Prostate gland (tissue), 2 donors: Measurements from ENCODE around the gene ETV6. TPM values are rescaled to one million over a fixed set of nuclear protein-coding genes. Genes with fewer than 3 reads are reported as not detected.

Experiments
- DNase-seq: peaks from one replicate; pipeline ENCODE4 v3.0.0-alpha.2; 2019; ENCODE audit warnings: low spot score
- H3K27ac ChIP-seq, 2 donors: fragments of 200-600 bp; sonication (generic); 2 replicates each; pipeline ENCODE4 v1.5.1; 2017 to 2019
- H3K27me3 ChIP-seq: fragments of 200-600 bp; sonication (generic); replicated peaks from 2 replicates; pipeline ENCODE4 v1.5.1; 2019; ENCODE audit not compliant: insufficient read depth
- H3K36me3 ChIP-seq, 2 donors: fragments of 200-600 bp; sonication (generic); 1 replicate in 1 of 2; 2 replicates in 1 of 2; pipeline versions ENCODE4 v1.5.1 to v1.8.1; 2017 to 2019
- H3K4me1 ChIP-seq: fragments of 200-600 bp; sonication (generic); replicated peaks from 2 replicates; pipeline ENCODE4 v1.5.1; 2019
- H3K4me3 ChIP-seq, 2 donors: fragments of 200-600 bp; sonication (generic); 2 replicates each; pipeline ENCODE4 v1.5.1; 2017 to 2019
- H3K9me3 ChIP-seq: fragments of 200-600 bp; sonication (generic); 2 replicates; pipeline ENCODE4 v1.5.1; 2017
- POLR2A ChIP-seq: fragments of 450-650 bp; IDR thresholded peaks from one replicate; pipeline ENCODE4 v1.6.1; 2016; ENCODE audit warnings: antibody characterized with exemption, mild to moderate bottlenecking
- POLR2AphosphoS5 ChIP-seq: sonication (generic); formaldehyde crosslinking; IDR thresholded peaks from one replicate; pipeline ENCODE4 v1.6.1; 2017; ENCODE audit warnings: antibody characterized with exemption
- WGBS: methylation state at CpG from one replicate; pipeline ENCODE4 v1.1.5; 2018; 5-methylcytosine and 5-hydroxymethylcytosine counted together
- intact Hi-C: fragments of 100-400 bp; cut with DNase I; formaldehyde crosslinking; loops from one replicate; pipeline ENCODE4 v1.14.2; 2022
- total RNA-seq, 2 donors: library from RNA; depleted of rRNA; stranded (reverse); fragments of >200 nt; gene quantifications; one replicate each; pipeline ENCODE4 v1.1.0, GENCODE V29; 2016
- TF ChIP-seq, protein P1 (sequence below), 4 experiments: fragments of 200-600 bp in 2 of 4; fragments of 450-650 bp in 2 of 4; sonication (generic) in 2 of 4; IDR thresholded peaks; 1 replicate in 3 of 4; 2 replicates in 1 of 4; pipeline ENCODE4 v1.5.1; 2016 to 2019; ENCODE audit warnings: antibody characterized with exemption in 4 of 4, mild to moderate bottlenecking in 2 of 4, moderate library complexity in 2 of 4

The ETV6 gene
- total RNA-seq, 2 donors from 2014 or later: 26.7 to 33.6 TPM

DNA sequence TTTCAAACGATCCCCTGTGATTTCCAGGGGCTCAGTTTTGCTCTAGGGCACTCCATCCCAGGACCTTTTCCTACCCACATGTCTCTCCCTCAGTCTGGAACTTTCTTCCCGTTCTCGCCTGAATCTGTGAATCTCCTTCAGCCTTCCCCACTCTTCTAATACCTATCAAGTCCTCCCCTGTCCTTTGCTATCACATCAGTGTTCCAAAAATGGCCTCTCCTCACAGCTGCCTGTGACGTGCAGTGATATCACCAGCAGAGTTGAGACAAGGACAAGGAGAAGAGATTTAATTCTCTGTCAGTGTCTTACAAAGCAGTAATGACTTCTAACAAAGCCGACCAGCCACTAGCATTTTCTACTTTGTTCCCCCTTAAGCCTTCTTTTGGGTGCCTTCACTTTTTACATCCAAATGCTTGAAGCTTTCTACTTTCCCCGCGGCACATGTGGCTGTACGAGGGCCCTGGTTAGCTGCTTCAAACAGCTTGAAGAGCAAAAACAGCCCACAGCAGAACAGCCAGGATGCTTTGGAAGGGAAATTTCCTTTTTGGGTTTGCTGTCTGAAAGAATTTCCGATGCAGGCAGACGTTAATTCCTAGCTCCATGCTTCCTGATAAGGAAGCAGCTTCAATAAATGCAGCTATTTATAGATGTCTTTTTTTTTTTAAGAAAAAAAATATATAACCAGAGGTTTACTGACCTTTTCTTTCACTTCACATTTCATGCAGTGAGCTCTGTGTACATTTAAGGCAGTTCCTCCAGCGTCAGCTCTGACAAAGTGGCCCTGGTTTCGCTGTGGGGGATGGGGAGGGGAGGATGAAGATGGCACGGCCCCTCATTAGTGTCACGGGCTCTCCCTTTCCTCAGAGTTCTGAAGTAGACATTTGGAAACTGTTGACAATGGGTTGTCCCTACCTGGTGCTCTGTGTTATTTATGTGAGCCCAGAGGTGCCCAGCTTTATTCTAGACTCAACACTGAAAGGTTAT is 109.3 kb downstream of the ETV6 start:
- no peak for DNase-seq
- Histone ChIP-seq H3K4me3 (no peak overlapping the region), H3K27me3 (no peaks in the 10 kb centered on the region), H3K4me1 (no peaks in the 10 kb centered on the region), H3K27ac (peak overlapping the region; percentile 56 to 65), H3K36me3 (no peaks in the 10 kb centered on the region), H3K9me3 (no peaks in the 10 kb centered on the region)
- 49% methylated on average over 14 of the region's 14 CpGs for WGBS
- intact Hi-C loops: no loop called here
- peak; percentile 21 for TF ChIP-seq POLR2AphosphoS5
- TF ChIP-seq POLR2A: no peak
- TF ChIP-seq, protein P1, sequence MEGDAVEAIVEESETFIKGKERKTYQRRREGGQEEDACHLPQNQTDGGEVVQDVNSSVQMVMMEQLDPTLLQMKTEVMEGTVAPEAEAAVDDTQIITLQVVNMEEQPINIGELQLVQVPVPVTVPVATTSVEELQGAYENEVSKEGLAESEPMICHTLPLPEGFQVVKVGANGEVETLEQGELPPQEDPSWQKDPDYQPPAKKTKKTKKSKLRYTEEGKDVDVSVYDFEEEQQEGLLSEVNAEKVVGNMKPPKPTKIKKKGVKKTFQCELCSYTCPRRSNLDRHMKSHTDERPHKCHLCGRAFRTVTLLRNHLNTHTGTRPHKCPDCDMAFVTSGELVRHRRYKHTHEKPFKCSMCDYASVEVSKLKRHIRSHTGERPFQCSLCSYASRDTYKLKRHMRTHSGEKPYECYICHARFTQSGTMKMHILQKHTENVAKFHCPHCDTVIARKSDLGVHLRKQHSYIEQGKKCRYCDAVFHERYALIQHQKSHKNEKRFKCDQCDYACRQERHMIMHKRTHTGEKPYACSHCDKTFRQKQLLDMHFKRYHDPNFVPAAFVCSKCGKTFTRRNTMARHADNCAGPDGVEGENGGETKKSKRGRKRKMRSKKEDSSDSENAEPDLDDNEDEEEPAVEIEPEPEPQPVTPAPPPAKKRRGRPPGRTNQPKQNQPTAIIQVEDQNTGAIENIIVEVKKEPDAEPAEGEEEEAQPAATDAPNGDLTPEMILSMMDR (IDR thresholded peaks at IDR 0.05): no peak

DNA sequence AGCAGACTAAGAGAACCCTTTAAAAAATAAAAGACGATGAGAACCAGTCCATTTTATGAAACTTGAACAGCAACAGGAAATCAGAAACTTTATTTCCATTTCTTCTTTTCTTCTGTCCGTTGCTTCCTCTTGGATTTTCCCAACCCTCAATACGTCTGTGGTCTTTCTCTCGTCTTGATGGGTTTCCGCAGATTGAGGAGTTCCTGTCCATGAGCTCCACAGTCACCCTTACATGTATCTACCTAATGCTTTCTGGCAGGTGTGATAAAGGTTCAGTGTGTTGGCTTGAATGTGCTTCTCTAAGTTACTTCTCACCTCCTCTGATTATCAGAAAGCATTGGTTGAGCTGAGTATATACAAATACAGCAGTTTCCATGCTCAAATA is 110.0 kb downstream of the ETV6 start:
- intact Hi-C loops: no loop called here
- 94% methylated on average over 5 of the region's 5 CpGs for WGBS

DNA sequence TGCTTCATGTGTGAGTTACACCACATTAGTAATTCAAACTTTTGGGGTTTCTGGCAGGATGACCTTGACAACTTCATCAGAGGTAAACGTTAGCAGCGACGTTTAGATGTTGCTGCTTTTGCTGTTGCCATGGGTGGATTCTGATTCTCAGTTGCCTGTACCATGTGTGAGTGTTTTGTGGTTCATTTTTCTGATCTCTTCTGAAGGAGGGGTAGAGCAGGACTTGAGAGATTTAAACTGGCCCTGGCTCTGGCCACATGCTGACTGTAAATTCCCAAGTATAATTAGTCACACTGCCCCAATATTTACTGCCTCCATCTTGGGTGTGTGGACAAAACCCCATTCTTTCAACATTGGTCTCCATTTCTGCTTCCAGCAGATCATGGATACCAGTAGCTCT is 110.4 kb downstream of the ETV6 start:
- Histone ChIP-seq H3K4me1 (no peaks in the 10 kb centered on the region), H3K27ac (peak overlapping the region; percentile 56 to 65), H3K36me3 (no peaks in the 10 kb centered on the region), H3K27me3 (no peaks in the 10 kb centered on the region), H3K4me3 (no peak overlapping the region), H3K9me3 (no peaks in the 10 kb centered on the region)
- intact Hi-C loops: no loop called here
- DNase-seq: no peak
- WGBS: 88% methylated on average over 3 of the region's 3 CpGs
- TF ChIP-seq POLR2A: no peak
- TF ChIP-seq, protein P1 (IDR thresholded peaks at IDR 0.05): no peak
- TF ChIP-seq POLR2AphosphoS5: no peak

More for the DNA sequence above, 110.0 kb downstream of the ETV6 start:
- Histone ChIP-seq H3K27ac (peak overlapping the region; percentile 56 to 65), H3K4me1 (no peaks in the 10 kb centered on the region), H3K9me3 (no peaks in the 10 kb centered on the region), H3K4me3 (no peak overlapping the region), H3K27me3 (no peaks in the 10 kb centered on the region), H3K36me3 (no peaks in the 10 kb centered on the region)
- DNase-seq: no peak
- TF ChIP-seq, protein P1 (IDR thresholded peaks at IDR 0.05): no peak
- no peak for TF ChIP-seq POLR2A
- TF ChIP-seq POLR2AphosphoS5: no peak

DNA sequence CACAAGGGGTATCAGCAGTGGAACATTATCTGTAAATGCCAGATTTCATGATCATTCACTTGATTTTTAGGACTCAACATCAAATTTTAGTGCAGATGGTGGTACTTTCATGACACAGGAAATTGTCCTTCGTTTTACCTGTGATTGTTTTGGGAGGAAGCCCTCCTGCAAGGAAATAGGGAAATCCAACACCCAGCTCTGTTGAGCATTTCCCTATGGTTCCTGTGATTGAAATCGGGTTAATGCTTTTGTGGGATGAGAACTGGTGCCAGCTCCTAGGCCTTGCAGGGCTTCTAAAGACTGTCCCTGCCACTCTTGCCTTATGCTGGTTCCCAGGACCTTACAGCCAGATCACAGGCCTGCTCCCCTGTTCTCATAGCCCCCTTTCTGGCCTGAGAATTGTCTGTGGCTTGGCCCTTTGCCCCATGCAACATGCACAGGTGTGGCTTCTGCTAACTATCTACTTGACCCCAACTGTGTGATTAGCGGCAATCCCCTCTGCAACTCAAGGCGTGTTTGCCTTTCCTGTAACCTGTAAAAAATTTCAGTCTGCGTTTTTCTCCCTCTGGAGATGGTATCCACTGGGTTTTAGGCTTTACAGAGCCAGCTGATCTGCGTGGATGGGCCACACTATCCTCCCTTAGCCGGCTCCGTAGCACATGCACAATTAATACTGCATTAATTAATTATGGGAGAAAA is 112.5 kb downstream of the ETV6 start:
- WGBS: 69% methylated on average over 8 of the region's 8 CpGs
- Histone ChIP-seq H3K4me1 (no peaks in the 10 kb centered on the region), H3K9me3 (no peaks in the 10 kb centered on the region), H3K36me3 (no peaks in the 10 kb centered on the region), H3K4me3 (no peak overlapping the region), H3K27ac (peak overlapping the region in 1 of 2 donors; percentile 60), H3K27me3 (no peaks in the 10 kb centered on the region)
- TF ChIP-seq POLR2AphosphoS5 (no peak), POLR2A (no peak)
- TF ChIP-seq, protein P1 (IDR thresholded peaks at IDR 0.05): no peak
- intact Hi-C loops: no loop called here
- DNase-seq: no peak
